ENCODE data around the gene ACAP3.
A peak's percentile ranks its signal among the peaks of the same experiment; 100 is the strongest.

ACAP3 gene

DNA sequence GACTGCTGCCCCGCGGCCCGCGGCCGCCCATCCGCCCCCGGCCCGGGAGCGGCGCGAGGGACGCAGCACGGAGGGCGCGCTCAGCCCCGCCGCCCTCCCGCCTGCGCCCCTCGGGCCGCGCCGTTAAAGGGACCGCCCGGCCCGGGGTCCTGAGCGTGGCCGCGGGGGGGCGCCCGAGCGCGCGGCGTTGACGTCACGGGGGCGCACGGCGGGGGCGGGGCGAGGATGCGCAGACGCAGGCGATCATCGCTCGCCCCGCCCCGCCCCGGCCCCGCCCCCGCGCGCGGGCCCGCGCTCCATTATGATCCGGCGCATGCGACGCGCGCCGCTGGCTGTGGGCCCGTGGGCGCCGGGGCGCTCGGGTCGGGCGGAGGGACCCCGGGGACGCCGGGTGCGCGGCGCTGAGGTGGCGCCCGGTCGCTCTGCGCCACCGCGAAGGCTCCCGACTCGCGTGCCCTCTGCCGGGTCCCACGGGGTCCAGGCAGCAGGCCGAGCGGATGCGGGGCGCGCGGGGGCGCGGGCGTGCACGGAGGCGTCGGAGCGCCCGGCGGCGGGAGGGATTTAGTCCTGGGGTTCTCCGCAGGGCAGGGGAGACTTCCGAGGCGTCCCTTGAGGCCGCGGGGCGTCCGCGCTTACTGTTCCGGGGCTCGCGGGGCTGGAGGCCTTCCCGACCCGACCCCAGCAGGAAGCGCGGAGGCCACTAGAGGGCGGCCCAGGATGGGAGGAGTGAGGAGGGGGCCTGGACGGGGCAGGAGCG lies 41.7 kb upstream of the ACAP3 start, which contains the start of gene DVL1:
Gene DVL1 (minus strand): TSS at position 163 of the 757 bp plus-strand sequence. CDS start 353 bp downstream, outside the sequence.
- peak within 1 kb of the TSS; percentile 71 for H3K4me3 ChIP-seq (replicated peaks; ENCODE audit: insufficient read depth, low read length)
- peak; percentile 51 to 62 for DNase-seq (ENCODE audit: low read depth in 1 of 2, low spot score in 1 of 2)
- peaks cover 29% of the 10 kb centered on the region for H3K27me3 ChIP-seq (ENCODE audit: insufficient read depth, poor library complexity, severe bottlenecking)
- H3K27ac ChIP-seq (replicated peaks) = peak within 1 kb of the TSS; percentile 56
- TF ChIP-seq, protein P1, sequence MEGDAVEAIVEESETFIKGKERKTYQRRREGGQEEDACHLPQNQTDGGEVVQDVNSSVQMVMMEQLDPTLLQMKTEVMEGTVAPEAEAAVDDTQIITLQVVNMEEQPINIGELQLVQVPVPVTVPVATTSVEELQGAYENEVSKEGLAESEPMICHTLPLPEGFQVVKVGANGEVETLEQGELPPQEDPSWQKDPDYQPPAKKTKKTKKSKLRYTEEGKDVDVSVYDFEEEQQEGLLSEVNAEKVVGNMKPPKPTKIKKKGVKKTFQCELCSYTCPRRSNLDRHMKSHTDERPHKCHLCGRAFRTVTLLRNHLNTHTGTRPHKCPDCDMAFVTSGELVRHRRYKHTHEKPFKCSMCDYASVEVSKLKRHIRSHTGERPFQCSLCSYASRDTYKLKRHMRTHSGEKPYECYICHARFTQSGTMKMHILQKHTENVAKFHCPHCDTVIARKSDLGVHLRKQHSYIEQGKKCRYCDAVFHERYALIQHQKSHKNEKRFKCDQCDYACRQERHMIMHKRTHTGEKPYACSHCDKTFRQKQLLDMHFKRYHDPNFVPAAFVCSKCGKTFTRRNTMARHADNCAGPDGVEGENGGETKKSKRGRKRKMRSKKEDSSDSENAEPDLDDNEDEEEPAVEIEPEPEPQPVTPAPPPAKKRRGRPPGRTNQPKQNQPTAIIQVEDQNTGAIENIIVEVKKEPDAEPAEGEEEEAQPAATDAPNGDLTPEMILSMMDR (IDR thresholded peaks at IDR 0.05; ENCODE audit: insufficient read depth, low read length) = peak; percentile 18
- TF ChIP-seq SPI1 (IDR thresholded peaks at IDR 0.05; ENCODE audit: borderline replicate concordance, low read depth) (no peak), GABPA (IDR thresholded peaks at IDR 0.05; ENCODE audit: low read depth) (no peak), POLR2AphosphoS5 (IDR thresholded peaks at IDR 0.05; ENCODE audit: low read depth) (no peak)
- TF ChIP-seq, protein P2, sequence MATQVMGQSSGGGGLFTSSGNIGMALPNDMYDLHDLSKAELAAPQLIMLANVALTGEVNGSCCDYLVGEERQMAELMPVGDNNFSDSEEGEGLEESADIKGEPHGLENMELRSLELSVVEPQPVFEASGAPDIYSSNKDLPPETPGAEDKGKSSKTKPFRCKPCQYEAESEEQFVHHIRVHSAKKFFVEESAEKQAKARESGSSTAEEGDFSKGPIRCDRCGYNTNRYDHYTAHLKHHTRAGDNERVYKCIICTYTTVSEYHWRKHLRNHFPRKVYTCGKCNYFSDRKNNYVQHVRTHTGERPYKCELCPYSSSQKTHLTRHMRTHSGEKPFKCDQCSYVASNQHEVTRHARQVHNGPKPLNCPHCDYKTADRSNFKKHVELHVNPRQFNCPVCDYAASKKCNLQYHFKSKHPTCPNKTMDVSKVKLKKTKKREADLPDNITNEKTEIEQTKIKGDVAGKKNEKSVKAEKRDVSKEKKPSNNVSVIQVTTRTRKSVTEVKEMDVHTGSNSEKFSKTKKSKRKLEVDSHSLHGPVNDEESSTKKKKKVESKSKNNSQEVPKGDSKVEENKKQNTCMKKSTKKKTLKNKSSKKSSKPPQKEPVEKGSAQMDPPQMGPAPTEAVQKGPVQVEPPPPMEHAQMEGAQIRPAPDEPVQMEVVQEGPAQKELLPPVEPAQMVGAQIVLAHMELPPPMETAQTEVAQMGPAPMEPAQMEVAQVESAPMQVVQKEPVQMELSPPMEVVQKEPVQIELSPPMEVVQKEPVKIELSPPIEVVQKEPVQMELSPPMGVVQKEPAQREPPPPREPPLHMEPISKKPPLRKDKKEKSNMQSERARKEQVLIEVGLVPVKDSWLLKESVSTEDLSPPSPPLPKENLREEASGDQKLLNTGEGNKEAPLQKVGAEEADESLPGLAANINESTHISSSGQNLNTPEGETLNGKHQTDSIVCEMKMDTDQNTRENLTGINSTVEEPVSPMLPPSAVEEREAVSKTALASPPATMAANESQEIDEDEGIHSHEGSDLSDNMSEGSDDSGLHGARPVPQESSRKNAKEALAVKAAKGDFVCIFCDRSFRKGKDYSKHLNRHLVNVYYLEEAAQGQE (IDR thresholded peaks at IDR 0.05; ENCODE audit: insufficient replicate concordance, low read depth) = no peak

DNA sequence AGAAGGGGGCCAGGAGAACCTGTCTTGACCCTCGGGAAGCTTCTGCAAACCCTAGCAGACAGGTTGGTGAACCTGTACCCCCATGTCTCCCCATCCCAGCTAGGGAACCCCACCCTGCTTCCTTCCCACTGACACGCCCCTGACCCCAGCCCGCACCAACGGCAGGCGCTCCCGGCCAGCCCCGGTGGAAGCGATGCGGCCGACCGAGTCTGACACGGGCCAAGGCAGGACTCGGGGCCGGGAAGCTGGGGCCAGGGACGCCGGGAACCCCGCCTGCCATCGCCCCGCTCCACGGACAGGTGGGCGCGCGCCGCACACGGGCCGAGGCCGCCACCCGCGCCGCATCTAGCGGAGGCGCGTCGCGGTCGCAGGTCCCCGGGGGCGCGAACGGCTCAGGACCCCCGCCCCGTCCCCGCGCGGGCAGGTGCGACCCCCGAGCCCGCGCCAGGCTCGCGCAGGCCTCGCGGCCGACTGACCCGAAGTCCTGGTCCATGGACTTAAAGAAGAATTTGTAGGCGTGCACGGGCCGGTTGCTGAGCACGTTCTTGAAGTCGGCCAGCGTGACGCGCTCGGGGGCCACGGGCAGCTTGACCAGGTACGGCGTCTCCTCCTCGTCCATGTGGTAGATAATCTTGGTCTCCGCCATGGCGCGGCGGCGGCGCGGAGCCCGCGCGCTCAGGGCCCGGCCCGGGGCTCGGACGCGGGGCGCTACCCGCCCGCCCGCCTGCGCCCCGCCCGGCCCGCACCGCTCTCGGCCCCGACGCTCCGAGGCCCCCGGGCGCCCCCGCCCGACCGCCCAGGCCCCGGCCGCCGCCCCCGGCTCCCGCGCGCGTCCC lies 40.9 kb upstream of the ACAP3 start:
- Histone ChIP-seq H3K27ac (replicated peaks) (peak overlapping the region; percentile 48; the same call in 1 of the 2 replicates), H3K4me3 (replicated peaks; ENCODE audit: insufficient read depth, low read length) (peak overlapping the region; percentile 71), H3K27me3 (ENCODE audit: insufficient read depth, poor library complexity, severe bottlenecking) (peaks cover 21% of the 10 kb centered on the region)
- DNase-seq (ENCODE audit: low read depth in 1 of 2, low spot score in 1 of 2) = no peak
- no peak for TF ChIP-seq SPI1 (IDR thresholded peaks at IDR 0.05; ENCODE audit: borderline replicate concordance, low read depth)
- TF ChIP-seq, protein P1 (IDR thresholded peaks at IDR 0.05; ENCODE audit: insufficient read depth, low read length) = no peak
- TF ChIP-seq, protein P2 (IDR thresholded peaks at IDR 0.05; ENCODE audit: insufficient replicate concordance, low read depth) = no peak
- TF ChIP-seq POLR2AphosphoS5 (IDR thresholded peaks at IDR 0.05; ENCODE audit: low read depth) = no peak
- no peak for TF ChIP-seq GABPA (IDR thresholded peaks at IDR 0.05; ENCODE audit: low read depth)

DNA sequence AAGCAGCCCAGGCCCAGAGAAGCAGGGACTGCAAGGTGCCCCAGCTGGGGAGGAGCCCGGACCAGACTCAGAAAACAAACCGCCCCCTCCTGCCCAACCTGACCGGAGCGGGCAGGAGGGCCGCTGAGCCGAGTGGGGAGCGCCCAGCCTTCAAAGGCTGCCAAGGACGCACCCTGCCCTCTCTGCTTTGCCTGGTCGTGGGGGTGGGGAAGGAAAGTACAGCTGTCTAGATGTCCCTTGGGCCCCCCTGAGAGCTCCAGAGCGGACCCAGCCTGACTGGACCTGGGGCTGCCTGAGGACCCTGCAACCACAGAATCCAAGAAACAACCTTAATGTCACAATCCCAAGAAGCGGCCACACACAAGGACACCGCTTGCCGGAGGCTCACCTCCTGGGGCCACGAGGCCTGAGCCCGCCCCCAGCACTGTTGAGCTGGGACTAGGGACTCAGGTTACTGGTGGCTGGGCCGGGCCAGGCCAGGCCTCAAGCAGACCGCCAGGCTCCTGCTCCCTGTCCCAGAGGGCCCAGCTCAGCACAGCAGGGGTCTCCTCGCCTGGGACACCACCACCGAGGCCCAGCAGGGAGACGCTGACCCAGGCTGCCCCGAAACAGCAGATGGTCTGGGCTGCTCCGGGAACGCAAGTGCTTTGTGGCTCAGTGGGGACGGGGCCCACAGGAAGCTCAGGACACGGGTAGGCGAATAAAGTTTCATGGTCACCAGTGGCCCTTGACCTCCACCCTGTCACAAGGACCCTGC lies 40.1 kb upstream of the ACAP3 start:
- TF ChIP-seq SPI1 (IDR thresholded peaks at IDR 0.05; ENCODE audit: borderline replicate concordance, low read depth) (no peak), GABPA (IDR thresholded peaks at IDR 0.05; ENCODE audit: low read depth) (no peak), POLR2AphosphoS5 (IDR thresholded peaks at IDR 0.05; ENCODE audit: low read depth) (no peak)
- TF ChIP-seq, protein P2 (IDR thresholded peaks at IDR 0.05; ENCODE audit: insufficient replicate concordance, low read depth) = no peak
- TF ChIP-seq, protein P1 (IDR thresholded peaks at IDR 0.05; ENCODE audit: insufficient read depth, low read length) = no peak
- no peak for DNase-seq (ENCODE audit: low read depth in 1 of 2, low spot score in 1 of 2)
- H3K4me3 ChIP-seq (replicated peaks; ENCODE audit: insufficient read depth, low read length) = peak overlapping the region; percentile 71
- H3K27ac ChIP-seq (replicated peaks) = no peak overlapping the region; the same call in 1 of the 2 replicates
- peaks cover 13% of the 10 kb centered on the region for H3K27me3 ChIP-seq (ENCODE audit: insufficient read depth, poor library complexity, severe bottlenecking)

All from HL-60 (cell line).